OCI-LY1 (cell line): ENCODE measurements around the gene RAB4A.

Experiments
- H2AFZ ChIP-seq: fragments of 200-600 bp; sonication (generic), shearing (Covaris generic); 2 replicates; pipeline ENCODE4 v1.6.0; 2014; ENCODE audit warnings: antibody characterized with exemption, mild to moderate bottlenecking, low read length
- H3F3A ChIP-seq: fragments of 200-600 bp; sonication (generic), shearing (Covaris generic); 2 replicates; pipeline ENCODE4 v1.6.0; 2014; ENCODE audit warnings: mild to moderate bottlenecking, antibody characterized with exemption, low read length, moderate library complexity; ENCODE audit not compliant: insufficient read depth
- H3K27ac ChIP-seq: fragments of 200-600 bp; sonication (generic); 2 replicates; pipeline ENCODE4 v1.5.1; 2014; ENCODE audit warnings: low read length, mixed run types, mild to moderate bottlenecking, low read depth; ENCODE audit not compliant: poor library complexity, severe bottlenecking
- H3K27me3 ChIP-seq: fragments of 200-600 bp; sonication (generic); 2 replicates; pipeline ENCODE4 v1.6.0; 2014; ENCODE audit warnings: antibody characterized with exemption, mild to moderate bottlenecking, low read length, moderate library complexity; ENCODE audit not compliant: insufficient read depth
- H3K36me3 ChIP-seq: fragments of 200-600 bp; sonication (generic); 2 replicates; pipeline ENCODE4 v1.6.1; 2014; ENCODE audit warnings: mild to moderate bottlenecking, antibody characterized with exemption, low read length, moderate library complexity, mixed read lengths; ENCODE audit not compliant: insufficient read depth
- H3K4me1 ChIP-seq: fragments of 200-600 bp; sonication (generic); 2 replicates; pipeline ENCODE4 v1.5.1; 2014; ENCODE audit warnings: mild to moderate bottlenecking, low read length, moderate library complexity; ENCODE audit not compliant: insufficient read depth, severe bottlenecking
- H3K4me2 ChIP-seq: fragments of 200-600 bp; sonication (generic), shearing (Covaris generic); 2 replicates; pipeline ENCODE4 v1.6.1; 2014; ENCODE audit warnings: low read length
- H3K4me3 ChIP-seq: fragments of 200-600 bp; sonication (generic); 2 replicates; pipeline ENCODE4 v1.5.1; 2014; ENCODE audit warnings: low read length, low read depth, mild to moderate bottlenecking, mixed read lengths; ENCODE audit not compliant: poor library complexity, severe bottlenecking
- H3K79me2 ChIP-seq: fragments of 200-600 bp; shearing (Covaris generic); 2 replicates; pipeline ENCODE4 v1.6.1; 2016; ENCODE audit warnings: mixed run types, low read length, mixed read lengths; ENCODE audit not compliant: insufficient read depth
- H3K9ac ChIP-seq: fragments of 200-600 bp; sonication (generic), shearing (Covaris generic); 2 replicates; pipeline ENCODE4 v1.6.1; 2014; ENCODE audit warnings: mild to moderate bottlenecking, low read length, mixed read lengths
- H3K9me2 ChIP-seq: fragments of 200-600 bp; sonication (generic), shearing (Covaris generic); 2 replicates; pipeline ENCODE4 v1.6.1; 2014; ENCODE audit warnings: low read depth, mild to moderate bottlenecking, low read length, mixed read lengths
- H3K9me3 ChIP-seq: fragments of 200-600 bp; shearing (Covaris generic); 2 replicates; pipeline ENCODE4 v1.6.1; 2014; ENCODE audit warnings: low read length, mixed read lengths
- H4K20me1 ChIP-seq: fragments of 200-600 bp; sonication (generic), shearing (Covaris generic); 2 replicates; pipeline ENCODE4 v1.6.0; 2016; ENCODE audit warnings: mild to moderate bottlenecking, low read length; ENCODE audit not compliant: insufficient read depth
- CTCF ChIP-seq: fragments of 200-600 bp; sonication (generic), shearing (Covaris generic); IDR thresholded peaks from 2 replicates; pipeline ENCODE4 v1.5.1; 2017; ENCODE audit warnings: mild to moderate bottlenecking, antibody characterized with exemption, low read length, moderate library complexity, mixed read lengths
- EZH2 ChIP-seq: fragments of 200-600 bp; sonication (generic), shearing (Covaris generic); IDR thresholded peaks from 2 replicates; pipeline ENCODE4 v1.8.0; 2017; ENCODE audit warnings: borderline replicate concordance, mixed run types, mild to moderate bottlenecking, antibody characterized with exemption, low read length, moderate library complexity, mixed read lengths

The RAB4A gene

DNA sequence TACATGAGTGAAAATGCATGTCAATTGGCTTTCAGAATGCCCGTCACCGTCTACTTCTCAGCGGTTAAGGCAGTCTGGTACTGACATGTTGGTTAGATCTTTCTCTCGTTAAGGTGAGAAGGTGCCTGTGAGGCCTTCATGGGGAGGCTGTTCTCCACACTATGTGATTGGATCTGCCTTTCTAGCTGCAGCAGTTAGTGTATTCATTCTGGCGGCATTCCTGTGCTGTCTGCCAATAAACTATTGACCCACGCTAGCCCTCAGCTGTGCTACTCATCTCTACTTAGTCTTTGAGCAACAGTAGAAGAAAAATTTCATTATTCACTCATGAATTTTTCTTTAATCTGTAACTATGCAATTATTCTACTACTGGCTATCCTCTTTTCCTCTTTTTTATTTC, 39.9 kb downstream of the RAB4A start:
- Histone ChIP-seq H3K9ac (no peak overlapping the region), H3K9me3 (no peaks in the 10 kb centered on the region), H3K9me2 (no peaks in the 10 kb centered on the region), H3K27ac (no peak overlapping the region), H3K79me2 (no peaks in the 10 kb centered on the region), H3K4me2 (no peak overlapping the region), H3K27me3 (no peaks in the 10 kb centered on the region), H4K20me1 (no peaks in the 10 kb centered on the region), H2AFZ (no peak overlapping the region), H3K36me3 (0 out of 2 replicates have a peak, but pooled peaks cover 7% of the 10 kb centered on the region), H3K4me3 (no peak overlapping the region), H3K4me1 (no peaks in the 10 kb centered on the region), H3F3A (no peaks in the 10 kb centered on the region)
- TF ChIP-seq CTCF, result no peak
- no peak for TF ChIP-seq EZH2

GRCh38 chr1:229316166-229316565, 45.3 kb downstream of the RAB4A start:
- no peak for TF ChIP-seq CTCF
- no peak for TF ChIP-seq EZH2

DNA sequence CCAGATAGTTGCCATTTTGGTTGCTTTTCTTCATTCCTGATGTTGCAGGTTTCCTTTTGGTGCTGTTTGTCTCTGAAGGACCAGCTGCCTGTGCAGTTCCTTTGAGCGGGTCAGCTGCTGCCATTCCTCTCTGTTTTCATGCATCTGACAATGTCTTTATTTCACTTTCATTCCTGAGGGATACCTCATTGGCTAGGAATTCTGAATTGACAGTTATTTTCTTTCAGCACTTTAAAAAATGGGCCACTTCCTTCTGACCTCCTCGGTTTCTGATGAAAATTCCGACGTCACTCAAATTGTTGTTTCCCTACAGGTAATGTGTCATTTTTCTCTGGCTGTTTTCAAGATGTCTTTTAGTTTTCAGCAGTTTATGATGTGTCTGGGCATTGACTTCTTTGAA, 47.1 kb downstream of the RAB4A start:
- no peaks in the 10 kb centered on the region for H3K9me3 ChIP-seq
- no peak overlapping the region for H3K27ac ChIP-seq
- H3K36me3 ChIP-seq, result peaks cover 33% of the 10 kb centered on the region; the same call in 1 of the 2 replicates
- H3K79me2 ChIP-seq, result no peaks in the 10 kb centered on the region
- H3K4me3 ChIP-seq, result no peak overlapping the region
- H4K20me1 ChIP-seq, result no peaks in the 10 kb centered on the region
- no peak overlapping the region for H2AFZ ChIP-seq
- H3K4me1 ChIP-seq, result no peaks in the 10 kb centered on the region
- H3F3A ChIP-seq, result no peaks in the 10 kb centered on the region
- H3K9me2 ChIP-seq, result no peaks in the 10 kb centered on the region
- TF ChIP-seq CTCF, result no peak
- TF ChIP-seq EZH2, result no peak
- H3K27me3 ChIP-seq, result no peaks in the 10 kb centered on the region
- no peak overlapping the region for H3K4me2 ChIP-seq
- no peak overlapping the region for H3K9ac ChIP-seq

More at GRCh38 chr1:229316166-229316565, 45.3 kb downstream of the RAB4A start:
- H3F3A ChIP-seq, result no peaks in the 10 kb centered on the region
- no peaks in the 10 kb centered on the region for H4K20me1 ChIP-seq
- no peaks in the 10 kb centered on the region for H3K4me1 ChIP-seq
- no peak overlapping the region for H2AFZ ChIP-seq
- H3K36me3 ChIP-seq, result peaks cover 19% of the 10 kb centered on the region; the same call in 1 of the 2 replicates
- H3K4me2 ChIP-seq, result no peak overlapping the region
- H3K27ac ChIP-seq, result no peak overlapping the region
- H3K9me3 ChIP-seq, result no peaks in the 10 kb centered on the region
- H3K79me2 ChIP-seq, result no peaks in the 10 kb centered on the region
- H3K27me3 ChIP-seq, result no peaks in the 10 kb centered on the region
- H3K9me2 ChIP-seq, result no peaks in the 10 kb centered on the region
- no peak overlapping the region for H3K9ac ChIP-seq
- H3K4me3 ChIP-seq, result no peak overlapping the region
